CD14-positive monocyte (primary cell): ENCODE data around the gene ZCCHC14. TPM values are rescaled to one million over a fixed set of nuclear protein-coding genes. Genes with fewer than 3 reads are reported as not detected.
A peak's percentile ranks its signal among the peaks of the same experiment; 100 is the strongest.

Source experiments
- DNase-seq, 3 donors: peaks; one replicate each; pipeline ENCODE4 v3.0.0-alpha.2; 2011 to 2022
- H2AFZ ChIP-seq: 2 replicates; pipeline ENCODE4 v1.6.0; 2012; ENCODE audit warnings: mild to moderate bottlenecking, low read depth, low read length, inconsistent platforms; ENCODE audit not compliant: insufficient read depth, poor library complexity, severe bottlenecking
- H3K27ac ChIP-seq, 2 donors: 1 replicate in 1 of 2; 2 replicates in 1 of 2; pipeline ENCODE4 v1.5.1; 2012 to 2013; ENCODE audit warnings: low read length in 2 of 2, control low read depth in 1 of 2, inconsistent platforms in 1 of 2, low read depth in 1 of 2, mild to moderate bottlenecking in 1 of 2
- H3K27me3 ChIP-seq, 2 donors: one replicate each; pipeline versions ENCODE4 v1.6.0 to v1.6.1; 2011 to 2013; ENCODE audit warnings: low read length in 2 of 2; ENCODE audit not compliant: control insufficient read depth in 2 of 2, insufficient read depth in 2 of 2
- H3K36me3 ChIP-seq, 2 donors: replicated peaks in 1 of 2; 1 replicate in 1 of 2; 2 replicates in 1 of 2; pipeline versions ENCODE4 v1.5.1 to v1.6.1; 2012 to 2013; ENCODE audit warnings: low read length in 2 of 2, control low read depth in 1 of 2, inconsistent platforms in 1 of 2, mild to moderate bottlenecking in 1 of 2; ENCODE audit not compliant: insufficient read depth in 2 of 2, control insufficient read depth in 1 of 2
- H3K4me1 ChIP-seq, 2 donors: 1 replicate in 1 of 2; 2 replicates in 1 of 2; pipeline versions ENCODE4 v1.5.1 to v1.6.1; 2012 to 2013; ENCODE audit warnings: low read length in 2 of 2, control low read depth in 1 of 2, inconsistent platforms in 1 of 2, mild to moderate bottlenecking in 1 of 2, moderate library complexity in 1 of 2; ENCODE audit not compliant: insufficient read depth in 2 of 2, control insufficient read depth in 1 of 2
- H3K4me2 ChIP-seq: replicated peaks from 2 replicates; pipeline ENCODE3; 2012; ENCODE audit warnings: low read length, moderate library complexity, mild to moderate bottlenecking; ENCODE audit not compliant: poor library complexity, severe bottlenecking; ENCODE audit errors: extremely low read depth
- H3K4me3 ChIP-seq, 3 experiments: fragments of 200-600 bp in 1 of 3; sonication (generic) in 1 of 3; replicated peaks in 1 of 3; 1 replicate in 2 of 3; 2 replicates in 1 of 3; pipeline ENCODE4 v1.5.1; 2011 to 2013; ENCODE audit warnings: low read length in 3 of 3, mild to moderate bottlenecking in 3 of 3, control low read depth in 2 of 3, low read depth in 2 of 3, inconsistent platforms in 1 of 3, moderate library complexity in 1 of 3
- H3K79me2 ChIP-seq: 2 replicates; pipeline ENCODE4 v1.6.0; 2012; ENCODE audit warnings: mild to moderate bottlenecking, control low read depth, inconsistent platforms, low read length, moderate library complexity; ENCODE audit not compliant: insufficient read depth
- H3K9ac ChIP-seq: 2 replicates; pipeline ENCODE4 v1.6.0; 2017; ENCODE audit warnings: low read length, mild to moderate bottlenecking; ENCODE audit not compliant: insufficient read depth, poor library complexity, severe bottlenecking
- H3K9me3 ChIP-seq, 2 donors: replicated peaks in 1 of 2; 1 replicate in 1 of 2; 2 replicates in 1 of 2; pipeline versions ENCODE4 v1.5.1 to v1.6.1; 2012 to 2013; ENCODE audit warnings: low read length in 2 of 2, control low read depth in 1 of 2; ENCODE audit not compliant: control insufficient read depth in 1 of 2, insufficient read depth in 1 of 2
- H4K20me1 ChIP-seq: 2 replicates; pipeline ENCODE4 v1.6.0; 2012; ENCODE audit warnings: mild to moderate bottlenecking, low read length, control low read depth, moderate library complexity; ENCODE audit not compliant: insufficient read depth
- H3K27ac Mint-ChIP-seq, 7 donors: one replicate each; pipeline ENCODE4 v1.8.0; 2020; ENCODE audit warnings: mild to moderate bottlenecking in 7 of 7, mixed read lengths in 7 of 7, moderate library complexity in 6 of 7, inconsistent platforms in 2 of 7
- H3K27me3 Mint-ChIP-seq, 3 donors: one replicate each; pipeline ENCODE4 v1.8.0; 2021 to 2022; ENCODE audit warnings: low read depth in 3 of 3, mild to moderate bottlenecking in 3 of 3, mixed read lengths in 3 of 3, moderate library complexity in 3 of 3, inconsistent platforms in 1 of 3
- H3K36me3 Mint-ChIP-seq, 2 donors: one replicate each; pipeline ENCODE4 v1.8.0; 2020; ENCODE audit warnings: mixed read lengths in 2 of 2, inconsistent platforms in 1 of 2, mild to moderate bottlenecking in 1 of 2
- H3K4me1 Mint-ChIP-seq: one replicate; pipeline ENCODE4 v1.8.0; 2020; ENCODE audit warnings: mild to moderate bottlenecking, mixed read lengths
- H3K4me3 Mint-ChIP-seq, 2 donors: one replicate each; pipeline ENCODE4 v1.8.0; 2020; ENCODE audit warnings: mild to moderate bottlenecking in 2 of 2, mixed read lengths in 2 of 2, moderate library complexity in 1 of 2
- H3K9me3 Mint-ChIP-seq, 7 donors: one replicate each; pipeline ENCODE4 v1.8.0; 2020 to 2022; ENCODE audit warnings: mixed read lengths in 7 of 7, mild to moderate bottlenecking in 6 of 7, moderate library complexity in 6 of 7, inconsistent platforms in 2 of 7
- CTCF ChIP-seq: fragments of 200-600 bp; IDR thresholded peaks from one replicate; pipeline ENCODE4 v1.8.0; 2022; ENCODE audit warnings: antibody characterized with exemption, mild to moderate bottlenecking
- WGBS: methylation state at CpG from one replicate; pipeline ENCODE4 v1.1.5; 2013; ENCODE audit warnings: missing lambda C conversion rate; ENCODE audit not compliant: insufficient coverage; 5-methylcytosine and 5-hydroxymethylcytosine counted together
- intact Hi-C, 2 donors: fragments of 100-400 bp; cut with micrococcal nuclease; formaldehyde crosslinking; loops; one replicate each; pipeline versions ENCODE4 v1.15.0 to v1.15.1; 2023
- polyA plus RNA-seq, 3 donors: library from polyadenylated mRNA; depleted of rRNA in 1 of 3; unstranded in 2 of 3; stranded (reverse) in 1 of 3; fragments of 300-500 nt in 2 of 3; fragments of >200 nt in 1 of 3; fragmentation: Illumina TruSeq in 2 of 3; gene quantifications; 1 replicate in 2 of 3; 2 replicates in 1 of 3; pipeline ENCODE4 v1.2.3, GENCODE V29; 2012 to 2021

Gene ZCCHC14
- polyA plus RNA-seq, 3 donors = 0.11 to 4.0 (median 0.22) TPM

GRCh38 chr16:87426423-87427215, 66.2 kb downstream of the ZCCHC14 start:
- Histone ChIP-seq H2AFZ (no peak overlapping the region), H3K36me3 (peaks cover 12 to 24% of the 10 kb centered on the region in 2 donors), H3K4me2 (no peak overlapping the region), H3K9ac (no peak overlapping the region), H3K9me3 (no peaks in the 10 kb centered on the region), H3K27ac (no peak overlapping the region), H3K79me2 (no peaks in the 10 kb centered on the region), H4K20me1 (peaks cover 4% of the 10 kb centered on the region), H3K4me1 (no peaks in the 10 kb centered on the region), H3K27me3 (no peaks in the 10 kb centered on the region), H3K4me3 (no peak overlapping the region)
- DNase-seq = no peak
- peaks cover 0 to 3% (median 0%) of the 10 kb centered on the region in 7 donors for H3K9me3 Mint-ChIP-seq
- no peak overlapping the region for H3K4me3 Mint-ChIP-seq
- 92% methylated on average over 9 of the region's 18 CpGs for WGBS
- H3K27ac Mint-ChIP-seq = peak overlapping the region in 1 of 7 donors; percentile 46
- peaks cover 0 to 4% (median 2%) of the 10 kb centered on the region in 3 donors for H3K27me3 Mint-ChIP-seq
- H3K4me1 Mint-ChIP-seq = no peaks in the 10 kb centered on the region
- TF ChIP-seq CTCF = no peak
- intact Hi-C loops = no loop called here
- peaks cover 36 to 45% of the 10 kb centered on the region in 2 donors for H3K36me3 Mint-ChIP-seq

- Mint-ChIP-seq H3K27me3 (peaks cover 0 to 4% (median 0%) of the 10 kb centered on the region in 3 donors), H3K9me3 (peaks cover 0 to 3% (median 0%) of the 10 kb centered on the region in 7 donors), H3K27ac (no peak overlapping the region), H3K36me3 (peaks cover 36 to 44% of the 10 kb centered on the region in 2 donors), H3K4me3 (no peak overlapping the region), H3K4me1 (no peaks in the 10 kb centered on the region)
- H3K9ac ChIP-seq = no peak overlapping the region
- H3K4me2 ChIP-seq = no peak overlapping the region
- H3K36me3 ChIP-seq = peaks cover 12 to 24% of the 10 kb centered on the region in 2 donors
- 95% methylated on average over 11 of the region's 12 CpGs for WGBS
- no peak for TF ChIP-seq CTCF
- no peaks in the 10 kb centered on the region for H3K27me3 ChIP-seq
- no peaks in the 10 kb centered on the region for H3K79me2 ChIP-seq
- H3K4me3 ChIP-seq = no peak overlapping the region
- no peaks in the 10 kb centered on the region for H3K9me3 ChIP-seq
- DNase-seq = no peak
- peaks cover 4% of the 10 kb centered on the region for H4K20me1 ChIP-seq
- no peak overlapping the region for H2AFZ ChIP-seq
- no peaks in the 10 kb centered on the region for H3K4me1 ChIP-seq
- intact Hi-C loops = no loop called here
- H3K27ac ChIP-seq = no peak overlapping the region
Measured at GRCh38 chr16:87425941-87426340, 66.9 kb downstream of the ZCCHC14 start.
